ENCODE measurements around the gene GLYATL1. TPM values are rescaled to one million over a fixed set of nuclear protein-coding genes. Genes with fewer than 3 reads are reported as not detected.

GLYATL1 gene
- total RNA-seq, 1 experiment from 2014 or later = 5.4 TPM

DNA sequence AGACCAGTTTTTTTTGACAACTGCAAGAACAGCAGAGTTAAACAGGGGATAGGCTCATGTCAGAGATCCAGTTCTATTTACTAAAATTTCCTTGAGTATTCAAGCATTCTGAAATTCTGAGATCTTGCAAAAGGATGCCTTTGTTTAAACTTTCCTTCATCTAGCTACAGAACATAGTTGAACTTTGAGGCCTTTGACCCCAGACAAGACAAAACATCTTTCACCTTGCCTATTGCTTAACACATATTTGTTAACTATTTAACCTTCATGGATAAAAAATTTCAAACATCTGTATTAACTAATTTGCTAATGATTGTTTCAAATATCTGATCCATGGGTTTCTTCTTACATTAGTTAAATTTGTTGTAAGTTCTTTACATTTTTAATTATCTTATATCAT lies 38.2 kb downstream of the GLYATL1 start:
- POLR2A ChIA-PET = no interaction called here
- H3K4me1 Mint-ChIP-seq = no peaks in the 10 kb centered on the region
- H3K4me3 Mint-ChIP-seq = no peak overlapping the region
- H3K27ac Mint-ChIP-seq = no peak overlapping the region
- peaks cover 31% of the 10 kb centered on the region for H3K9me3 Mint-ChIP-seq
- DNase-seq (ENCODE audit: low spot score) (no peak), ATAC-seq (no peak)
- CTCF ChIA-PET = no interaction called here
- H3K27me3 Mint-ChIP-seq (ENCODE audit: low read depth) = peaks cover 8% of the 10 kb centered on the region
- TF ChIP-seq, protein P1, sequence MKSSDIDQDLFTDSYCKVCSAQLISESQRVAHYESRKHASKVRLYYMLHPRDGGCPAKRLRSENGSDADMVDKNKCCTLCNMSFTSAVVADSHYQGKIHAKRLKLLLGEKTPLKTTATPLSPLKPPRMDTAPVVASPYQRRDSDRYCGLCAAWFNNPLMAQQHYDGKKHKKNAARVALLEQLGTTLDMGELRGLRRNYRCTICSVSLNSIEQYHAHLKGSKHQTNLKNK (CRISPR knock-in tag; IDR thresholded peaks at IDR 0.05) = no peak
- TF ChIP-seq, protein P2, sequence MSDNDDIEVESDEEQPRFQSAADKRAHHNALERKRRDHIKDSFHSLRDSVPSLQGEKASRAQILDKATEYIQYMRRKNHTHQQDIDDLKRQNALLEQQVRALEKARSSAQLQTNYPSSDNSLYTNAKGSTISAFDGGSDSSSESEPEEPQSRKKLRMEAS (CRISPR knock-in tag; IDR thresholded peaks at IDR 0.05) = no peak
- TF ChIP-seq TP53 (CRISPR knock-in tag; IDR thresholded peaks at IDR 0.05) = no peak
- no peak for TF ChIP-seq ZNF232 (CRISPR knock-in tag; IDR thresholded peaks at IDR 0.05)
- TF ChIP-seq PRRX2 (CRISPR knock-in tag; IDR thresholded peaks at IDR 0.05) = no peak
- TF ChIP-seq SMAD3 (CRISPR knock-in tag; IDR thresholded peaks at IDR 0.05; ENCODE audit: borderline replicate concordance) = no peak
- TF ChIP-seq ZNF121 (CRISPR knock-in tag; IDR thresholded peaks at IDR 0.05) = no peak
- no peak for TF ChIP-seq ZNF416 (CRISPR knock-in tag; IDR thresholded peaks at IDR 0.05)
- no peak for TF ChIP-seq CREM (CRISPR knock-in tag; IDR thresholded peaks at IDR 0.05)
- TF ChIP-seq, protein P3, sequence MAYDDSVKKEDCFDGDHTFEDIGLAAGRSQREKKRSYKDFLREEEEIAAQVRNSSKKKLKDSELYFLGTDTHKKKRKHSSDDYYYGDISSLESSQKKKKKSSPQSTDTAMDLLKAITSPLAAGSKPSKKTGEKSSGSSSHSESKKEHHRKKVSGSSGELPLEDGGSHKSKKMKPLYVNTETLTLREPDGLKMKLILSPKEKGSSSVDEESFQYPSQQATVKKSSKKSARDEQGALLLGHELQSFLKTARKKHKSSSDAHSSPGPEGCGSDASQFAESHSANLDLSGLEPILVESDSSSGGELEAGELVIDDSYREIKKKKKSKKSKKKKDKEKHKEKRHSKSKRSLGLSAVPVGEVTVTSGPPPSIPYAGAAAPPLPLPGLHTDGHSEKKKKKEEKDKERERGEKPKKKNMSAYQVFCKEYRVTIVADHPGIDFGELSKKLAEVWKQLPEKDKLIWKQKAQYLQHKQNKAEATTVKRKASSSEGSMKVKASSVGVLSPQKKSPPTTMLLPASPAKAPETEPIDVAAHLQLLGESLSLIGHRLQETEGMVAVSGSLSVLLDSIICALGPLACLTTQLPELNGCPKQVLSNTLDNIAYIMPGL (CRISPR knock-in tag; IDR thresholded peaks at IDR 0.05) = no peak
- TF ChIP-seq, protein P4, sequence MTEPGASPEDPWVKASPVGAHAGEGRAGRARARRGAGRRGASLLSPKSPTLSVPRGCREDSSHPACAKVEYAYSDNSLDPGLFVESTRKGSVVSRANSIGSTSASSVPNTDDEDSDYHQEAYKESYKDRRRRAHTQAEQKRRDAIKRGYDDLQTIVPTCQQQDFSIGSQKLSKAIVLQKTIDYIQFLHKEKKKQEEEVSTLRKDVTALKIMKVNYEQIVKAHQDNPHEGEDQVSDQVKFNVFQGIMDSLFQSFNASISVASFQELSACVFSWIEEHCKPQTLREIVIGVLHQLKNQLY (CRISPR knock-in tag; IDR thresholded peaks at IDR 0.05) = no peak
- no peak for TF ChIP-seq ZBTB21 (CRISPR knock-in tag; IDR thresholded peaks at IDR 0.05; ENCODE audit: borderline replicate concordance)
- no peak for TF ChIP-seq TEAD4 (CRISPR knock-in tag; IDR thresholded peaks at IDR 0.05)
- TF ChIP-seq SP1 (CRISPR knock-in tag; conservative IDR thresholded peaks at IDR 0.05) = no peak
- TF ChIP-seq, protein P5, sequence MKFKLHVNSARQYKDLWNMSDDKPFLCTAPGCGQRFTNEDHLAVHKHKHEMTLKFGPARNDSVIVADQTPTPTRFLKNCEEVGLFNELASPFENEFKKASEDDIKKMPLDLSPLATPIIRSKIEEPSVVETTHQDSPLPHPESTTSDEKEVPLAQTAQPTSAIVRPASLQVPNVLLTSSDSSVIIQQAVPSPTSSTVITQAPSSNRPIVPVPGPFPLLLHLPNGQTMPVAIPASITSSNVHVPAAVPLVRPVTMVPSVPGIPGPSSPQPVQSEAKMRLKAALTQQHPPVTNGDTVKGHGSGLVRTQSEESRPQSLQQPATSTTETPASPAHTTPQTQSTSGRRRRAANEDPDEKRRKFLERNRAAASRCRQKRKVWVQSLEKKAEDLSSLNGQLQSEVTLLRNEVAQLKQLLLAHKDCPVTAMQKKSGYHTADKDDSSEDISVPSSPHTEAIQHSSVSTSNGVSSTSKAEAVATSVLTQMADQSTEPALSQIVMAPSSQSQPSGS (CRISPR knock-in tag; IDR thresholded peaks at IDR 0.05; ENCODE audit: borderline replicate concordance, low read depth) = no peak
- no peak for TF ChIP-seq GRHL2 (CRISPR knock-in tag; IDR thresholded peaks at IDR 0.05; ENCODE audit: insufficient replicate concordance, severe bottlenecking)
- TF ChIP-seq, protein P6, sequence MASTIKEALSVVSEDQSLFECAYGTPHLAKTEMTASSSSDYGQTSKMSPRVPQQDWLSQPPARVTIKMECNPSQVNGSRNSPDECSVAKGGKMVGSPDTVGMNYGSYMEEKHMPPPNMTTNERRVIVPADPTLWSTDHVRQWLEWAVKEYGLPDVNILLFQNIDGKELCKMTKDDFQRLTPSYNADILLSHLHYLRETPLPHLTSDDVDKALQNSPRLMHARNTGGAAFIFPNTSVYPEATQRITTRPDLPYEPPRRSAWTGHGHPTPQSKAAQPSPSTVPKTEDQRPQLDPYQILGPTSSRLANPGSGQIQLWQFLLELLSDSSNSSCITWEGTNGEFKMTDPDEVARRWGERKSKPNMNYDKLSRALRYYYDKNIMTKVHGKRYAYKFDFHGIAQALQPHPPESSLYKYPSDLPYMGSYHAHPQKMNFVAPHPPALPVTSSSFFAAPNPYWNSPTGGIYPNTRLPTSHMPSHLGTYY (CRISPR knock-in tag; IDR thresholded peaks at IDR 0.05) = no peak
- TF ChIP-seq TEAD1 (CRISPR knock-in tag; IDR thresholded peaks at IDR 0.05) = no peak
- TF ChIP-seq, protein P7, sequence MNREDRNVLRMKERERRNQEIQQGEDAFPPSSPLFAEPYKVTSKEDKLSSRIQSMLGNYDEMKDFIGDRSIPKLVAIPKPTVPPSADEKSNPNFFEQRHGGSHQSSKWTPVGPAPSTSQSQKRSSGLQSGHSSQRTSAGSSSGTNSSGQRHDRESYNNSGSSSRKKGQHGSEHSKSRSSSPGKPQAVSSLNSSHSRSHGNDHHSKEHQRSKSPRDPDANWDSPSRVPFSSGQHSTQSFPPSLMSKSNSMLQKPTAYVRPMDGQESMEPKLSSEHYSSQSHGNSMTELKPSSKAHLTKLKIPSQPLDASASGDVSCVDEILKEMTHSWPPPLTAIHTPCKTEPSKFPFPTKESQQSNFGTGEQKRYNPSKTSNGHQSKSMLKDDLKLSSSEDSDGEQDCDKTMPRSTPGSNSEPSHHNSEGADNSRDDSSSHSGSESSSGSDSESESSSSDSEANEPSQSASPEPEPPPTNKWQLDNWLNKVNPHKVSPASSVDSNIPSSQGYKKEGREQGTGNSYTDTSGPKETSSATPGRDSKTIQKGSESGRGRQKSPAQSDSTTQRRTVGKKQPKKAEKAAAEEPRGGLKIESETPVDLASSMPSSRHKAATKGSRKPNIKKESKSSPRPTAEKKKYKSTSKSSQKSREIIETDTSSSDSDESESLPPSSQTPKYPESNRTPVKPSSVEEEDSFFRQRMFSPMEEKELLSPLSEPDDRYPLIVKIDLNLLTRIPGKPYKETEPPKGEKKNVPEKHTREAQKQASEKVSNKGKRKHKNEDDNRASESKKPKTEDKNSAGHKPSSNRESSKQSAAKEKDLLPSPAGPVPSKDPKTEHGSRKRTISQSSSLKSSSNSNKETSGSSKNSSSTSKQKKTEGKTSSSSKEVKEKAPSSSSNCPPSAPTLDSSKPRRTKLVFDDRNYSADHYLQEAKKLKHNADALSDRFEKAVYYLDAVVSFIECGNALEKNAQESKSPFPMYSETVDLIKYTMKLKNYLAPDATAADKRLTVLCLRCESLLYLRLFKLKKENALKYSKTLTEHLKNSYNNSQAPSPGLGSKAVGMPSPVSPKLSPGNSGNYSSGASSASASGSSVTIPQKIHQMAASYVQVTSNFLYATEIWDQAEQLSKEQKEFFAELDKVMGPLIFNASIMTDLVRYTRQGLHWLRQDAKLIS (CRISPR knock-in tag; IDR thresholded peaks at IDR 0.05; ENCODE audit: borderline replicate concordance) = no peak
- H3K36me3 Mint-ChIP-seq = peaks cover 13% of the 10 kb centered on the region
